AG09319 (cell line): ENCODE data around the gene FTHL17.

ENCODE experiments used
- DNase-seq: peaks from one replicate; pipeline ENCODE4 v3.0.0-alpha.2; 2010; ENCODE audit warnings: low read depth; ENCODE audit errors: extremely low read depth
- TF ChIP-seq, protein P1 (sequence below): IDR thresholded peaks from 2 replicates; pipeline ENCODE4 v1.5.1; 2011; ENCODE audit warnings: low read depth, mild to moderate bottlenecking, inconsistent platforms, low read length, moderate library complexity

The FTHL17 gene

DNA sequence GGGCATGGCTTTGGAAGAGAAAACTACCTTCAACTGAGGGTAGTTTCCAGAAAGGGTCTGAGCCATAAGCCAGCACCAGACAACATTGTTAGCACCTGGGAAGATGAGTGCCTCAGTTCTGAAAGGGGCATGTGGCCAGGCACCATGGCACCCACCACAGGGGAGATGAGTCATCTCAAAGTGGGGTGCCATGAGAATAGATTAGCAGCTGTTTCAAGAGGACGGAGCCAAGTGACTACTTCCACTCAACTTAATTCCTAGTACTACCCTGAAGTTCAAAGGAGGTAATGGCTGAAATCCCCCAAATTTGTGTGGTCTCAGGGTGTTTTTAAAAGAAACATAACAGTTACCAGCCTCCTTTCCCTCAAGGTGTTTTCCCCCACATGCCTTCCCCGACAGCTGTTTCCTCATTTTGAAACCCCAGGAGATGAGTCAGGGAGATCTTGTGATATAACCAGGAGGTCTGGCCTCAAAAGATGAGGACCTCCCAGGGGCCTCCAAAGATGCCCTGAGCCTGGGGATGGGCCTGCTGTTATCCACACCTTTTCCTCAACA, 27.8 kb upstream of the FTHL17 start:
- TF ChIP-seq, protein P1, sequence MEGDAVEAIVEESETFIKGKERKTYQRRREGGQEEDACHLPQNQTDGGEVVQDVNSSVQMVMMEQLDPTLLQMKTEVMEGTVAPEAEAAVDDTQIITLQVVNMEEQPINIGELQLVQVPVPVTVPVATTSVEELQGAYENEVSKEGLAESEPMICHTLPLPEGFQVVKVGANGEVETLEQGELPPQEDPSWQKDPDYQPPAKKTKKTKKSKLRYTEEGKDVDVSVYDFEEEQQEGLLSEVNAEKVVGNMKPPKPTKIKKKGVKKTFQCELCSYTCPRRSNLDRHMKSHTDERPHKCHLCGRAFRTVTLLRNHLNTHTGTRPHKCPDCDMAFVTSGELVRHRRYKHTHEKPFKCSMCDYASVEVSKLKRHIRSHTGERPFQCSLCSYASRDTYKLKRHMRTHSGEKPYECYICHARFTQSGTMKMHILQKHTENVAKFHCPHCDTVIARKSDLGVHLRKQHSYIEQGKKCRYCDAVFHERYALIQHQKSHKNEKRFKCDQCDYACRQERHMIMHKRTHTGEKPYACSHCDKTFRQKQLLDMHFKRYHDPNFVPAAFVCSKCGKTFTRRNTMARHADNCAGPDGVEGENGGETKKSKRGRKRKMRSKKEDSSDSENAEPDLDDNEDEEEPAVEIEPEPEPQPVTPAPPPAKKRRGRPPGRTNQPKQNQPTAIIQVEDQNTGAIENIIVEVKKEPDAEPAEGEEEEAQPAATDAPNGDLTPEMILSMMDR: no peak
- DNase-seq: no peak

DNA sequence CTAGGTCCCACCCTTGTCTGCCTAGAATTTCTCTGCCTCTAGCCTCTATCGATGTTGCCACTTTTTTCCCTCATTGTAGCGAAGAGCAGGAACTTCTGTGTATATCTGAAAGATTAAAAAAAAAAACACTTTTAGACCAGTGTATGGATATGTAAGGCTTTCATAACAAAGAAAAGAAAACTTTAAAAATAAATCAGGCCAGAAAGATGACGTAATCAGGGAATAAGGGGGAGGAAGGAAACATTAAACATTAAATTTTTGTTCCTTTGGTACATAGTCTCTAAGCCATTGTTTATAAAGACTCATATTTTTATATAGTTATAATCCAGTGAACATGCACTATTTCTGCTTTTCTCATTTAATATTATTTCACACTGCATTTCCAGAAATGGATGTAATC, 26.2 kb upstream of the FTHL17 start:
- TF ChIP-seq, protein P1: no peak
- DNase-seq: no peak

DNA sequence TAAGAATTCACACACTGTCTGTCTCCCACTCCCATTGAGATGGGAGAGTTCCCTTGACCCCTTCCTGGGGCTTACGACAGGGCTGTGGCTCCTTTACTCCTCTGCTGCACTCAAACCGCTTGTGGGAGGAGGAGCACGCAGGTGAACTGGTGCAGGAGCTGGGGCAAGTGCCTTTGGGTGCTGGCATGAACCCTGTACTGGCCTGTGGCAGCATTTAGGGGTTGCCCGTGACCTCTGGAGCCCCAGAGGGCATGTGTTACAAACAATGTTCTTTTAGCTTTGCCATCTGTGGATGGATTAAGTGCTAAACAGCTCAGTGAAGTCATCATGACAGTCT, 21.8 kb upstream of the FTHL17 start:
- TF ChIP-seq, protein P1: no peak
- no peak for DNase-seq

DNA sequence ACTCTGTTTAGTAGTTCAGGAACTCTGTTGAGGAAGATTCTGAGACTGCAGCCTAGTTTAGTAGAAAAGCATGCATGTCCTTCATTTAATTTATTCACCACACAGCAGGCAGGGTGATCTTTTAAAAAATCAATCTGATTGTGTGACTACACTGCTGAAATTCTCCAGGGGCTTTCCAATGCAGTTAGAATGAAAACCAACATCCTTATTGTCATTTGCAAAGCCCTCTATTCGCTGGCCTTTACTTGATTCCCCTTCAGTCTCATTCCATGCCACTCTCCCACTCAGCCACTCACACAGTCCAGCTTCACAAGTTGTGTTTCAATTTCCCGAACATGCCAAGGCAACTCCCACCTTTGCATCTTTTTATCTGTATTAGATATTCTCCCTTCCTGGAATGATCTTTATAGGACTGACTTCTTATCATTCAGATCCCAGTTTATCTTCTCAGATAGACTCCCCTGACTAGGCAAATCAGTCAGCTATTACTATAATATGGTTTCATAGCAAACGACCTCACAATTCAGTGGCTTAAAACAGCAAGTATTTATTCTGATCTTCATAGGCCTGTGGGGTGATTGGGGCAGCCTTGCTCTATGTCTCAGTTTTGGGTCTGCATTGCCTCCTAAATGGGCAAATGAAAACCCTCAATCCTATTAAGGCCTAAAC, 21.3 kb upstream of the FTHL17 start:
- TF ChIP-seq, protein P1: no peak
- no peak for DNase-seq

DNA sequence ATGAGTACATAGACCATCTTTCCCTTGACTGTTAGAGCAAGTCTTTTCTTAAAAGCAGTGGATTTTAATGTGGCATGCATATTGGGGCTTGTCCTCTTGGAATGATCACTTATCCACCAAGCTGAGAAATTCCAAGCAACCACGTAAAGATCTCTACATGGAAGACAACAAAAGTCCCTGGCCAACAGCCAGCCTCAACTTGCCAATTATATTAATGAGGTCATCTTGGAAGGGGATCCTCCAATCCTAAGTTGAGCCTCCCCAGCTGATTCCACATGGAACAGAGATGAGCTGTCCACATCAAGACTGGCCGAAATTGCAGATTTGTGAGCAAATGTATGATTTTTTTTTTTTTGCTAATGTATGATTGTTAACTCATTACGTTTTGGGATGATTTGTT, 20.6 kb upstream of the FTHL17 start:
- TF ChIP-seq, protein P1: no peak
- no peak for DNase-seq

DNA sequence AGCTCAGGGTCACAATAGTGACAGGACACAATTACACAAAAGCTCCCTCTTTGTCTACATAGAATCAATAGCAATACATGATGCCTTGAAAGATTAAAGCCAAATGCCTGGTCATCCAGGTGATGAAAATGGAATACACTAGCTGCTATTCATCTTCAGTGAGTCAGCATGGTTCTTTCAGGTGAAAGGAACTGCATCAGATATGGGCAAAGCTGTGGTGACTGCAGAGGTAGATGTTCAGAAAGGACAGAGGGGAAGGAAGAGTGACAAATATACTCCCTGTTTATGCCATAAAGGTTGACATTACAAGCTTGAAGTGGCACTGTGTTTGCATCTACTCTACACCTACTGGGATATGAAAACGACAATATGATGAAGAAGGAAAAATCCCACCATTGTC, 20.0 kb upstream of the FTHL17 start:
- TF ChIP-seq, protein P1: no peak
- no peak for DNase-seq

DNA sequence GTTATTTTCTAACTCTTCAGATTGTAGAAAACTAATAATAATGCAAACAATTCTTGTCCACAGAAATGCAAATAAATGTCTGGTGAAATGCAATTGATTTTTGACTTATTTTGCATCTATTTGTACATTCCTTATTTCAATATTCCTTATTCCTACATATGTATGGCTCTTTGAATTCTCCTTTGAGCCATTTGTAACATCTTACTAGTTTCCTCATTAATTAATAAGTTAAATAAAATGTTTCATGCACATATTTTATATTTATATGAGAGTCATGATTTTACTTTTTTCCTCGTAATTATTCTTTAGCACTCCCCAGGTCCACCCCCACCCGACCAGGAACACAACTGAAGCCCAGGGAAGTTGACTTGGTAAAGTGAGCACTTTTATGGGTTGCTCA, 2.7 kb upstream of the FTHL17 start:
- DNase-seq: no peak
- TF ChIP-seq, protein P1: no peak
